Endodermal cell (in vitro differentiated cells): ENCODE measurements around the gene SNRNP27. TPM values are rescaled to one million over a fixed set of nuclear protein-coding genes. Genes with fewer than 3 reads are reported as not detected.

ENCODE experiments used
- DNase-seq: peaks from one replicate; pipeline ENCODE4 v3.0.0-alpha.2; 2017
- H3K27ac ChIP-seq: 2 replicates; pipeline ENCODE4 v1.5.1; 2013; ENCODE audit warnings: mild to moderate bottlenecking, low read depth, low read length, moderate library complexity
- H3K27me3 ChIP-seq: 2 replicates; pipeline ENCODE4 v1.6.1; 2013; ENCODE audit warnings: mild to moderate bottlenecking, low read length, moderate library complexity; ENCODE audit not compliant: insufficient read depth, control insufficient read depth, poor library complexity, severe bottlenecking
- H3K36me3 ChIP-seq: 2 replicates; pipeline ENCODE4 v1.7.0; 2013; ENCODE audit warnings: mild to moderate bottlenecking, low read length, moderate library complexity; ENCODE audit not compliant: control insufficient read depth, insufficient read depth
- H3K4me1 ChIP-seq: one replicate; pipeline ENCODE4 v1.7.0; 2013; ENCODE audit warnings: low read length; ENCODE audit not compliant: control insufficient read depth, insufficient read depth
- H3K4me3 ChIP-seq: 2 replicates; pipeline ENCODE4 v1.5.1; 2013; ENCODE audit warnings: mild to moderate bottlenecking, low read length, moderate library complexity
- H3K9ac ChIP-seq: 2 replicates; pipeline ENCODE4 v1.6.1; 2013; ENCODE audit warnings: mild to moderate bottlenecking, low read length, moderate library complexity; ENCODE audit not compliant: poor library complexity, severe bottlenecking; ENCODE audit errors: extremely low read depth
- H3K9me3 ChIP-seq: 2 replicates; pipeline ENCODE4 v1.6.1; 2013; ENCODE audit warnings: mild to moderate bottlenecking, low read length, moderate library complexity; ENCODE audit not compliant: control insufficient read depth
- H3K27ac Mint-ChIP-seq: 2 replicates; pipeline ENCODE4 v1.8.0; 2020; ENCODE audit warnings: mixed read lengths
- H3K27me3 Mint-ChIP-seq: 2 replicates; pipeline ENCODE4 v1.8.0; 2021; ENCODE audit warnings: mild to moderate bottlenecking, mixed read lengths; ENCODE audit not compliant: insufficient read depth
- H3K36me3 Mint-ChIP-seq: 2 replicates; pipeline ENCODE4 v1.8.0; 2020; ENCODE audit warnings: low read depth, mixed read lengths
- H3K4me1 Mint-ChIP-seq: 2 replicates; pipeline ENCODE4 v1.8.0; 2020; ENCODE audit warnings: mixed read lengths
- H3K4me3 Mint-ChIP-seq: 2 replicates; pipeline ENCODE4 v1.8.0; 2020; ENCODE audit warnings: mild to moderate bottlenecking, moderate library complexity, mixed read lengths
- H3K9me3 Mint-ChIP-seq: 2 replicates; pipeline ENCODE4 v1.8.0; 2020; ENCODE audit warnings: mild to moderate bottlenecking, mixed read lengths
- CTCF ChIP-seq: fragments of 200-600 bp; sonication (generic); conservative IDR thresholded peaks from 2 replicates; pipeline ENCODE4 v1.5.0; 2021; ENCODE audit warnings: antibody characterized with exemption, mild to moderate bottlenecking
- WGBS, 2 experiments: methylation state at CpG; one replicate each; pipeline versions ENCODE4 v1.1.5 to v1.1.7; 2013; ENCODE audit warnings: missing lambda C conversion rate in 2 of 2, mixed read lengths in 1 of 2; ENCODE audit not compliant: insufficient coverage in 1 of 2, insufficient read length in 1 of 2; 5-methylcytosine and 5-hydroxymethylcytosine counted together
- total RNA-seq, 2 donors: library from RNA; stranded (reverse); fragmentation: NEBNext Ultra II Directional in 1 of 2; extraction: Animal tissue kit (Norgen Biotek cat#: 25700) in 1 of 2; gene quantifications; 2 replicates in 1 of 2; 3 replicates in 1 of 2; pipeline ENCODE4 v1.2.1, GENCODE V29; 2021

Gene SNRNP27
- total RNA-seq, 2 donors from 2014 or later = 56.2 to 64.9 TPM

GRCh38 chr2:69858261-69858660 is 35.5 kb upstream of the SNRNP27 start:
- H3K9me3 Mint-ChIP-seq = no peaks in the 10 kb centered on the region
- no peak overlapping the region for H3K4me3 Mint-ChIP-seq
- H3K36me3 ChIP-seq = peaks cover 30% of the 10 kb centered on the region
- H3K9me3 ChIP-seq = no peaks in the 10 kb centered on the region
- no peak overlapping the region for H3K27ac Mint-ChIP-seq
- H3K4me1 ChIP-seq = peaks cover 3% of the 10 kb centered on the region
- TF ChIP-seq CTCF = no peak
- H3K27me3 ChIP-seq = no peaks in the 10 kb centered on the region
- no peak overlapping the region for H3K4me3 ChIP-seq
- DNase-seq = no peak
- H3K36me3 Mint-ChIP-seq = peaks cover 18% of the 10 kb centered on the region
- WGBS, 2 experiments = 90 to 98% methylated on average over 2 of the region's 2 CpGs
- no peak overlapping the region for H3K9ac ChIP-seq
- H3K4me1 Mint-ChIP-seq = no peaks in the 10 kb centered on the region
- no peak overlapping the region for H3K27ac ChIP-seq
- no peaks in the 10 kb centered on the region for H3K27me3 Mint-ChIP-seq

- TF ChIP-seq CTCF = no peak
- Histone ChIP-seq H3K9ac (no peak overlapping the region), H3K36me3 (peaks cover 63% of the 10 kb centered on the region), H3K27ac (no peak overlapping the region), H3K4me3 (no peak overlapping the region), H3K9me3 (no peaks in the 10 kb centered on the region), H3K4me1 (no peaks in the 10 kb centered on the region), H3K27me3 (no peaks in the 10 kb centered on the region)
- H3K4me1 Mint-ChIP-seq = no peaks in the 10 kb centered on the region
- H3K9me3 Mint-ChIP-seq = no peaks in the 10 kb centered on the region
- DNase-seq = no peak
- peaks cover 43% of the 10 kb centered on the region for H3K36me3 Mint-ChIP-seq
- 74 to 100% methylated on average over 1 of the region's 1 CpG for WGBS, 2 experiments
- no peaks in the 10 kb centered on the region for H3K27me3 Mint-ChIP-seq
- no peak overlapping the region for H3K27ac Mint-ChIP-seq
- no peak overlapping the region for H3K4me3 Mint-ChIP-seq
Measured at GRCh38 chr2:69863298-69863697, 30.5 kb upstream of the SNRNP27 start.

GRCh38 chr2:69888451-69888850 is 5.3 kb upstream of the SNRNP27 start:
- H3K27me3 Mint-ChIP-seq = peaks cover 49% of the 10 kb centered on the region

More at GRCh38 chr2:69888451-69888850, 5.3 kb upstream of the SNRNP27 start:
- Mint-ChIP-seq H3K9me3 (peaks cover 14% of the 10 kb centered on the region), H3K36me3 (no peaks in the 10 kb centered on the region), H3K27ac (no peak overlapping the region), H3K4me3 (no peak overlapping the region), H3K4me1 (peaks cover 2% of the 10 kb centered on the region)
- Histone ChIP-seq H3K4me3 (no peak overlapping the region), H3K4me1 (no peaks in the 10 kb centered on the region), H3K9me3 (peaks cover 28% of the 10 kb centered on the region), H3K27ac (no peak overlapping the region), H3K9ac (no peak overlapping the region), H3K27me3 (peaks cover 39% of the 10 kb centered on the region), H3K36me3 (no peaks in the 10 kb centered on the region)
- no peak for TF ChIP-seq CTCF
- 94 to 96% methylated on average over 2 to 4 of the region's 4 CpGs for WGBS, 2 experiments
- DNase-seq = no peak
